ENCODE results near the gene SEMA7A.

SEMA7A gene

GRCh38 chr15:74373731-74374647 is 59.8 kb downstream of the SEMA7A start:
- TF ChIP-seq CTCF (conservative IDR thresholded peaks at IDR 0.05; ENCODE audit: low read length) = peak; percentile 74
- peak; percentile 73 for DNase-seq (ENCODE audit: low read depth)

GRCh38 chr15:74373056-74373650 is 60.6 kb downstream of the SEMA7A start:
- DNase-seq (ENCODE audit: low read depth) = no peak
- no peak for TF ChIP-seq CTCF (conservative IDR thresholded peaks at IDR 0.05; ENCODE audit: low read length)
- no peak overlapping the region for H3K4me3 ChIP-seq (ENCODE audit: low read length)

More at GRCh38 chr15:74373731-74374647, 59.8 kb downstream of the SEMA7A start:
- H3K4me3 ChIP-seq (ENCODE audit: low read length) = peak overlapping the region; percentile 73

GRCh38 chr15:74370471-74370870 is 63.3 kb downstream of the SEMA7A start:
- H3K4me3 ChIP-seq (ENCODE audit: low read length) = no peak overlapping the region
- TF ChIP-seq CTCF (conservative IDR thresholded peaks at IDR 0.05; ENCODE audit: low read length) = no peak
- DNase-seq (ENCODE audit: low read depth) = no peak

- TF ChIP-seq CTCF (conservative IDR thresholded peaks at IDR 0.05; ENCODE audit: low read length) = no peak
- no peak overlapping the region for H3K4me3 ChIP-seq (ENCODE audit: low read length)
- no peak for DNase-seq (ENCODE audit: low read depth)
These were observed 64.0 kb downstream of the SEMA7A start for GRCh38 chr15:74369756-74370155.

- no peak overlapping the region for H3K4me3 ChIP-seq (ENCODE audit: low read length)
- TF ChIP-seq CTCF (conservative IDR thresholded peaks at IDR 0.05; ENCODE audit: low read length) = no peak
- no peak for DNase-seq (ENCODE audit: low read depth)
These were observed 64.5 kb downstream of the SEMA7A start for GRCh38 chr15:74369084-74369745.

GRCh38 chr15:74368121-74368520 is 65.6 kb downstream of the SEMA7A start:
- DNase-seq (ENCODE audit: low read depth) = no peak
- no peak overlapping the region for H3K4me3 ChIP-seq (ENCODE audit: low read length)
- TF ChIP-seq CTCF (conservative IDR thresholded peaks at IDR 0.05; ENCODE audit: low read length) = no peak
